HL-60 (cell line): ENCODE data around the gene PARP12.

Source experiments
- DNase-seq, 2 experiments: peaks; one replicate each; pipeline ENCODE4 v3.0.0-alpha.2; 2010 to 2020; ENCODE audit warnings: low read depth in 1 of 2, low spot score in 1 of 2
- H3K27ac ChIP-seq: fragments of 250-450 bp; sonication (Bioruptor Pico); replicated peaks from 2 replicates; pipeline ENCODE4 v1.5.1; 2020; ENCODE audit warnings: mild to moderate bottlenecking, moderate library complexity
- H3K27me3 ChIP-seq: fragments of 250-450 bp; sonication (Bioruptor Pico); 2 replicates; pipeline ENCODE4 v1.5.1; 2021; ENCODE audit warnings: mild to moderate bottlenecking, moderate library complexity; ENCODE audit not compliant: insufficient read depth, poor library complexity, severe bottlenecking
- H3K4me3 ChIP-seq: replicated peaks from 2 replicates; pipeline ENCODE4 v1.5.1; 2011; ENCODE audit warnings: mild to moderate bottlenecking, control low read depth, low read length; ENCODE audit not compliant: insufficient read depth
- GABPA ChIP-seq: IDR thresholded peaks from 2 replicates; pipeline ENCODE4 v1.6.1; 2012; ENCODE audit warnings: low read depth
- POLR2AphosphoS5 ChIP-seq: IDR thresholded peaks from 2 replicates; pipeline ENCODE4 v1.6.1; 2012; ENCODE audit warnings: low read depth
- SPI1 ChIP-seq: IDR thresholded peaks from 2 replicates; pipeline ENCODE4 v1.6.1; 2012; ENCODE audit warnings: low read depth, mild to moderate bottlenecking, borderline replicate concordance
- TF ChIP-seq, protein P1 (sequence below): IDR thresholded peaks from 2 replicates; pipeline ENCODE4 v1.6.1; 2012; ENCODE audit warnings: low read depth; ENCODE audit not compliant: insufficient replicate concordance
- TF ChIP-seq, protein P2 (sequence below): IDR thresholded peaks from one replicate; pipeline ENCODE4 v1.5.1; 2011; ENCODE audit warnings: low read length, control low read depth, inconsistent platforms; ENCODE audit not compliant: insufficient read depth

The PARP12 gene

DNA sequence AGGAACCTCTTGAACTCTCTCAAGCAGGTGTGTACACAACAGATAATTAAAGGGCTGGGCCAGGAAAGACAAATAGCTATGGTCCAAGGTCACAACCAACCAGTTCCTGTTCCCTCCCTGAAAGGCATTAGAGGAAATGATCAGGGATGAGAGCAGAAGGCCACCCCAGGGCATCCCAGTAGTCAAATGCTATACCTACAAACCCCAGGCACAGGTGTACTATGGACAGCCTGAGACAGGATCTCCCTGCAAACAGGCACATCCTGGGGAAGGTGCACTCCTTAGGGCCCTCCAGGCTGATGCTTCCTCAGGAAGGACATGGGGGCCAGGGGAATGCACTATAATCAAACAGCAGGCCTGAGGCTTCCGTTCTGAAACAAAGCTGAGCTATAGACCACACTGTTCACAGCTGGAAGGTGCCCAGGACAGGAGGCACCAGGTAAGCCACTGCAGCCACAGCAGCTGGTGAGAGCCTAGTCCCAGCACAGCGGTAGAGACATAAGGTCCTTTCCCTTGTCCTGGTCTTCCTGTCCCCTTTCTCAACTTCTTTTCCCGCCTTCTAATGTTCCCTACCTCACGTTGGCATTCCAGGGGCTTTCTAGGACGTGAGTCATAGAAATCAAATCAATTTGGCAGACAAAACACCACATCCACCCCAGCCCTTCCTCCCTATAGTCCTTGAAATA, 13.3 kb downstream of the PARP12 start:
- Histone ChIP-seq H3K27ac (no peak overlapping the region), H3K4me3 (no peak overlapping the region), H3K27me3 (peaks cover 3% of the 10 kb centered on the region)
- no peak for DNase-seq
- TF ChIP-seq SPI1 = no peak
- TF ChIP-seq, protein P1, sequence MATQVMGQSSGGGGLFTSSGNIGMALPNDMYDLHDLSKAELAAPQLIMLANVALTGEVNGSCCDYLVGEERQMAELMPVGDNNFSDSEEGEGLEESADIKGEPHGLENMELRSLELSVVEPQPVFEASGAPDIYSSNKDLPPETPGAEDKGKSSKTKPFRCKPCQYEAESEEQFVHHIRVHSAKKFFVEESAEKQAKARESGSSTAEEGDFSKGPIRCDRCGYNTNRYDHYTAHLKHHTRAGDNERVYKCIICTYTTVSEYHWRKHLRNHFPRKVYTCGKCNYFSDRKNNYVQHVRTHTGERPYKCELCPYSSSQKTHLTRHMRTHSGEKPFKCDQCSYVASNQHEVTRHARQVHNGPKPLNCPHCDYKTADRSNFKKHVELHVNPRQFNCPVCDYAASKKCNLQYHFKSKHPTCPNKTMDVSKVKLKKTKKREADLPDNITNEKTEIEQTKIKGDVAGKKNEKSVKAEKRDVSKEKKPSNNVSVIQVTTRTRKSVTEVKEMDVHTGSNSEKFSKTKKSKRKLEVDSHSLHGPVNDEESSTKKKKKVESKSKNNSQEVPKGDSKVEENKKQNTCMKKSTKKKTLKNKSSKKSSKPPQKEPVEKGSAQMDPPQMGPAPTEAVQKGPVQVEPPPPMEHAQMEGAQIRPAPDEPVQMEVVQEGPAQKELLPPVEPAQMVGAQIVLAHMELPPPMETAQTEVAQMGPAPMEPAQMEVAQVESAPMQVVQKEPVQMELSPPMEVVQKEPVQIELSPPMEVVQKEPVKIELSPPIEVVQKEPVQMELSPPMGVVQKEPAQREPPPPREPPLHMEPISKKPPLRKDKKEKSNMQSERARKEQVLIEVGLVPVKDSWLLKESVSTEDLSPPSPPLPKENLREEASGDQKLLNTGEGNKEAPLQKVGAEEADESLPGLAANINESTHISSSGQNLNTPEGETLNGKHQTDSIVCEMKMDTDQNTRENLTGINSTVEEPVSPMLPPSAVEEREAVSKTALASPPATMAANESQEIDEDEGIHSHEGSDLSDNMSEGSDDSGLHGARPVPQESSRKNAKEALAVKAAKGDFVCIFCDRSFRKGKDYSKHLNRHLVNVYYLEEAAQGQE = no peak
- TF ChIP-seq GABPA = no peak
- TF ChIP-seq, protein P2, sequence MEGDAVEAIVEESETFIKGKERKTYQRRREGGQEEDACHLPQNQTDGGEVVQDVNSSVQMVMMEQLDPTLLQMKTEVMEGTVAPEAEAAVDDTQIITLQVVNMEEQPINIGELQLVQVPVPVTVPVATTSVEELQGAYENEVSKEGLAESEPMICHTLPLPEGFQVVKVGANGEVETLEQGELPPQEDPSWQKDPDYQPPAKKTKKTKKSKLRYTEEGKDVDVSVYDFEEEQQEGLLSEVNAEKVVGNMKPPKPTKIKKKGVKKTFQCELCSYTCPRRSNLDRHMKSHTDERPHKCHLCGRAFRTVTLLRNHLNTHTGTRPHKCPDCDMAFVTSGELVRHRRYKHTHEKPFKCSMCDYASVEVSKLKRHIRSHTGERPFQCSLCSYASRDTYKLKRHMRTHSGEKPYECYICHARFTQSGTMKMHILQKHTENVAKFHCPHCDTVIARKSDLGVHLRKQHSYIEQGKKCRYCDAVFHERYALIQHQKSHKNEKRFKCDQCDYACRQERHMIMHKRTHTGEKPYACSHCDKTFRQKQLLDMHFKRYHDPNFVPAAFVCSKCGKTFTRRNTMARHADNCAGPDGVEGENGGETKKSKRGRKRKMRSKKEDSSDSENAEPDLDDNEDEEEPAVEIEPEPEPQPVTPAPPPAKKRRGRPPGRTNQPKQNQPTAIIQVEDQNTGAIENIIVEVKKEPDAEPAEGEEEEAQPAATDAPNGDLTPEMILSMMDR = no peak
- TF ChIP-seq POLR2AphosphoS5 = no peak

DNA sequence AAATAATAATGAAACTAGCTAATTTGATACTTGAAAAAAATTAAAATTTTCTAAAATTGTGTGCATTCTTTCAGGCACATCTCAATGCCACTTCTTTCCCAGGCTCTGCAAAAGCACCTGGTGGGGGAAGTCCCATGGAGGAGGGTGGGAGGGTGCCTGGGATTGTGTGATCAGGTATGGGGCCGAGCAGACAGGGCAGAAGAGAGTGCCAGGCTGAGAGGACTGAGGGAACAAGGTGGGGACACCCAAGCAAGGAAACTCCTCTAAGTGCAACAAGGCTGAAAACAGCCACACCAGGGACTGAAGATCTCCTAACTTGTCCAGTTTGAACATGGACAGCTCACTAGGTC, 13.8 kb downstream of the PARP12 start:
- H3K27ac ChIP-seq = no peak overlapping the region
- H3K4me3 ChIP-seq = no peak overlapping the region
- TF ChIP-seq POLR2AphosphoS5 = no peak
- no peak for TF ChIP-seq GABPA
- TF ChIP-seq, protein P1 = no peak
- TF ChIP-seq SPI1 = no peak
- TF ChIP-seq, protein P2 = no peak
- H3K27me3 ChIP-seq = peaks cover 3% of the 10 kb centered on the region
- DNase-seq = no peak

DNA sequence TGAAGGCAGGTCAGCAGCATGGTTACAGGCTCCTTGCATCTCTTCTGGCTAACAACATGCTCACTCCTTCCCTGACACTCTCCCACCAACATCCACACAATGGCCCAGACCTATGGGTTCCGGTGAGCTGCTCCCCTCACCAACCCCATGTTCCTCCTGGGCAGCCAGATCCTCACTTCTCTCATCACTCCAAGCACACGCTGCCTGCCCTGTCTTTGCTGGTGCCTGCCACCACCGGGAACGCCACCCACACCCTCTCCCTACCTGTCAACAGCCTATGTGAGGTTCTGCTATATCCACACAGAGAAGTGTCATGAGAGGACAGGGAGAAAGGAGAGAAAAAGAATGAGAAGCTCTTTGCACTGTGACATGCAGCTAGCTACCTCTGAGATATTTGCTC, 14.6 kb downstream of the PARP12 start:
- no peak for DNase-seq
- no peak for TF ChIP-seq POLR2AphosphoS5
- TF ChIP-seq, protein P2 = no peak
- TF ChIP-seq SPI1 = no peak
- TF ChIP-seq GABPA = no peak
- TF ChIP-seq, protein P1 = no peak
- Histone ChIP-seq H3K4me3 (no peak overlapping the region), H3K27me3 (peaks cover 3% of the 10 kb centered on the region), H3K27ac (no peak overlapping the region)
